HEK293T (cell line): ENCODE data around the gene BMP8B.

Experiments
- CTCF ChIA-PET: fragments of 350-600 bp; formaldehyde crosslinking; extraction: SDS; loops from one replicate; lab custom pipeline; 2021; ENCODE audit warnings: antibody characterized with exemption, inconsistent platforms; lab: Yijun Ruan, JAX
- POLR2A ChIA-PET: fragments of 350-600 bp; formaldehyde crosslinking; extraction: SDS; loops from one replicate; lab custom pipeline; 2020; ENCODE audit warnings: antibody characterized with exemption, inconsistent platforms; lab: Yijun Ruan, JAX
- DNase-seq: peaks from one replicate; pipeline ENCODE4 v3.0.0; 2012; ENCODE audit warnings: mixed read lengths; ENCODE audit errors: extremely low spot score
- ARNT ChIP-seq: fragments of 450-650 bp; IDR thresholded peaks from 2 replicates; pipeline ENCODE4 v1.6.1; 2017; ENCODE audit warnings: mild to moderate bottlenecking
- BHLHE40 ChIP-seq: fragments of 450-650 bp; IDR thresholded peaks from 2 replicates; pipeline ENCODE4 v1.6.1; 2016; ENCODE audit warnings: mild to moderate bottlenecking, moderate library complexity, borderline replicate concordance
- CTBP1 ChIP-seq: fragments of 450-650 bp; IDR thresholded peaks from 2 replicates; pipeline ENCODE4 v1.6.1; 2016; ENCODE audit warnings: borderline replicate concordance
- ELF4 ChIP-seq: fragments of 450-650 bp; IDR thresholded peaks from 2 replicates; pipeline ENCODE4 v1.6.1; 2017; ENCODE audit warnings: antibody characterized with exemption
- FOXA1 ChIP-seq: fragments of 450-650 bp; IDR thresholded peaks from 2 replicates; pipeline ENCODE4 v1.6.1; 2016; ENCODE audit warnings: mild to moderate bottlenecking
- FOXK2 ChIP-seq: fragments of 450-650 bp; IDR thresholded peaks from 2 replicates; pipeline ENCODE4 v1.6.1; 2016; ENCODE audit warnings: mild to moderate bottlenecking
- FOXM1 ChIP-seq: fragments of 450-650 bp; IDR thresholded peaks from 2 replicates; pipeline ENCODE4 v1.6.1; 2017; ENCODE audit warnings: mild to moderate bottlenecking, borderline replicate concordance
- HDGF ChIP-seq: fragments of 450-650 bp; IDR thresholded peaks from 2 replicates; pipeline ENCODE4 v1.6.1; 2017; ENCODE audit warnings: antibody characterized with exemption, borderline replicate concordance
- L3MBTL2 ChIP-seq: fragments of 450-650 bp; conservative IDR thresholded peaks from 2 replicates; pipeline ENCODE4 v1.6.1; 2016; ENCODE audit warnings: mild to moderate bottlenecking
- LEF1 ChIP-seq: fragments of 450-650 bp; IDR thresholded peaks from 2 replicates; pipeline ENCODE4 v1.6.1; 2017; ENCODE audit warnings: mild to moderate bottlenecking, borderline replicate concordance
- NFRKB ChIP-seq: fragments of 450-650 bp; IDR thresholded peaks from 2 replicates; pipeline ENCODE4 v1.6.1; 2016; ENCODE audit warnings: mild to moderate bottlenecking, moderate library complexity
- SP1 ChIP-seq: fragments of 450-650 bp; IDR thresholded peaks from 2 replicates; pipeline ENCODE4 v1.6.1; 2017
- SUZ12 ChIP-seq: fragments of 450-650 bp; IDR thresholded peaks from 2 replicates; pipeline ENCODE4 v1.6.1; 2016; ENCODE audit warnings: mild to moderate bottlenecking
- TARDBP ChIP-seq: fragments of 450-650 bp; IDR thresholded peaks from 2 replicates; pipeline ENCODE4 v1.6.1; 2016
- ZNF384 ChIP-seq: fragments of 450-650 bp; IDR thresholded peaks from 2 replicates; pipeline ENCODE4 v1.6.1; 2016
- TF ChIP-seq, protein P1 (sequence below): fragments of 450-650 bp; IDR thresholded peaks from 2 replicates; pipeline ENCODE4 v1.6.1; 2016

BMP8B gene

DNA sequence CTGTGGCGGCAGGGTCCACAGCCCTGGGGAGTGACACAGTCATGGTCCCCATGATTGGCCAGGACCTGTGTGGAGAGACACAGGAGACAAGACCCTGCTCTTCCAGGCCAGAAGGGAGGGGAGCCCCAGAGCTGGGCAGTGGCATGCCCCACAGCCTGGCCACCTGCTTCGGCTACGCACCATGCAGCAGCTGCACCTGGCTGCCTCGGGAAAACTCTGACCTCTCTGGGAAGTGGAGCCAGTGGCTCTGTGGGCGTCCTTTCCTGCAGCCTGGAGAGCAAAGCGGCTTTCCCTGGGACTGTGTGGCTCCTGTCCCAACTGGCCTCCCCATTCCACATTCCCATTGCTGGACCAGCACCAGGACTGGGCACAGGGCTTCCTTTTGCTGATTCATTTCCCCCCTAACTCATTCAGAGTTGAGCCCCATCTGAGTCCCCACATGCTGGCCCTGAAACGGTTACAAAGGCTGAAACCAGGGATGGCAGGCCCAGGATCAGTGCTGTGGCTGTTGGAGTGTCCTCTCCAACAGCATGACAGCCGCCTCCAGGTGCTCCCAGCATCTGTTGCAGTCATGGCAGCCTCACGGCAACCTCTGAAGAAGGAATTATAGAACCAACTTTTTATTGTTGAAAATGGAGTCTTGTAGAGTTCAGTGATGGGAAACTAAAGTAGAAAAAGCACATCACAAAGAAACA lies 32.6 kb downstream of the BMP8B start:
- CTCF ChIA-PET = no interaction called here
- POLR2A ChIA-PET = interaction anchor here (1.7 kb wide), 1 partner anchor 17 kb away, joined by 10 read pairs; the partner anchor contains the start of gene PPIE
- no peak for DNase-seq
- TF ChIP-seq SUZ12 (no peak), FOXK2 (no peak), FOXA1 (no peak), BHLHE40 (no peak)

DNA sequence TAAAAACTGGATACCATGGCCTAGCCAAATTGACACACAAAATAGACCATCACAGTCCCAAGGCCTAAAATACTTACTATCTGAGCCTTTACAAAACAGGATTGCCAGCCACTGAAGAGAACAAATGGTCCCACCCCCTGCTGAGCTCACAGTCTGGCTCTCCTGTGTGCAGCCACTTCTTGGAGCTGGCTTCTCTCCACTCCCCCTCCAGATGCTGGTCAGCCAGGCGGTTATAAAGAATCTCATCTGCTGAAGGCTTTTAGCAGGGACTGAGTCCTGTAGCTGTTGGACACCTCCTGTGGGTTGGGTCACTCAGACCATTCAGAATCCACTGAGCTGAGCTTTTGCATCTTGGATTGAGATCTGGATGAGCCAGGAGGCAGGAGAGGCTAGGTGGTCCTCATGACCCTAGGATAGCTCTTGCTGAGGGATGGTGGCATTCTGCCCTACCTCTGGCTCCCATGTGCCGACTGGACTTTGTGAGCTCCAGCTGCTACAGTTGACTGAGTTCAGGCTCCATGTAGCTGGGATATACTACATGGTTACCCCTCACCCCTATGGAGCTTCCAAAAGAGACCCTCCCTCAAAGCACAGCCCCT lies 33.7 kb downstream of the BMP8B start:
- ChIA-PET POLR2A (interaction anchor here (1.7 kb wide), 1 partner anchor 16 kb away, joined by 10 read pairs; the partner anchor contains the start of gene PPIE), CTCF (no interaction called here)
- DNase-seq = no peak
- TF ChIP-seq FOXK2 (no peak), ZNF384 (no peak), HDGF (no peak), BHLHE40 (no peak), FOXA1 (no peak), NFRKB (no peak), ELF4 (no peak), CTBP1 (no peak), FOXM1 (no peak), ARNT (no peak), TARDBP (no peak), SP1 (no peak), L3MBTL2 (no peak), SUZ12 (no peak), LEF1 (no peak)
- TF ChIP-seq, protein P1, sequence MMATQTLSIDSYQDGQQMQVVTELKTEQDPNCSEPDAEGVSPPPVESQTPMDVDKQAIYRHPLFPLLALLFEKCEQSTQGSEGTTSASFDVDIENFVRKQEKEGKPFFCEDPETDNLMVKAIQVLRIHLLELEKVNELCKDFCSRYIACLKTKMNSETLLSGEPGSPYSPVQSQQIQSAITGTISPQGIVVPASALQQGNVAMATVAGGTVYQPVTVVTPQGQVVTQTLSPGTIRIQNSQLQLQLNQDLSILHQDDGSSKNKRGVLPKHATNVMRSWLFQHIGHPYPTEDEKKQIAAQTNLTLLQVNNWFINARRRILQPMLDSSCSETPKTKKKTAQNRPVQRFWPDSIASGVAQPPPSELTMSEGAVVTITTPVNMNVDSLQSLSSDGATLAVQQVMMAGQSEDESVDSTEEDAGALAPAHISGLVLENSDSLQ = no peak

DNA sequence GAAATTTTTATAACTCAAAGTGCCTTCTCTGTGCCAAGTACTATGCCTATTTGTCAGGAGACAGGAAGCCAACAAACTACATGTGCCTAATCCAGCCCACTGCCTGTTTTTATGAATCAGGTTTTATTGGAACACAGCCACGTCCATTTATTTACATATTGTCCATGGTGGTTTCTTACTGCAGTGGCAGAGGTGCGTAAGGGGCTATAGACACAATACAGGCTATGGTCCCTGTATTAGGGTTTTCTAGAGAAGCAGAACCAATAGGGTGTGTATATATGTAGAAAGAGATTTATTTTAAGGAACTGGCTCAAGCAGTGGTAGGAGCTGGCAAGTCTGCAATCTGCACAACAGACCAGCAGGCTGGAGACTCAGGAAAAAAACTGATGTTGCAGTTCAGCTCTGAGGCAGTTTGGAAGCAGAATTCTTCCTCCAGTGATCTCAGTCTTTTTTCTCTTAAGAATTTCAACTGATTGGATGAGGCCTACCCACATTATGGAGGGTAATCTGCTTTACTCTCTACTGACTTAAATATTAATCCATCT lies 34.6 kb downstream of the BMP8B start:
- ChIA-PET POLR2A (interaction anchor here (0.6 to 1.7 kb wide), 3 partner anchors 15 to 690 kb away, joined by 3 to 10 read pairs (median 4); partner anchors contain the start of gene PPIE), CTCF (no interaction called here)
- TF ChIP-seq SUZ12 (no peak), CTBP1 (no peak), FOXM1 (no peak), LEF1 (no peak), FOXA1 (no peak), SP1 (no peak)
- TF ChIP-seq, protein P1 = no peak
- DNase-seq = no peak

DNA sequence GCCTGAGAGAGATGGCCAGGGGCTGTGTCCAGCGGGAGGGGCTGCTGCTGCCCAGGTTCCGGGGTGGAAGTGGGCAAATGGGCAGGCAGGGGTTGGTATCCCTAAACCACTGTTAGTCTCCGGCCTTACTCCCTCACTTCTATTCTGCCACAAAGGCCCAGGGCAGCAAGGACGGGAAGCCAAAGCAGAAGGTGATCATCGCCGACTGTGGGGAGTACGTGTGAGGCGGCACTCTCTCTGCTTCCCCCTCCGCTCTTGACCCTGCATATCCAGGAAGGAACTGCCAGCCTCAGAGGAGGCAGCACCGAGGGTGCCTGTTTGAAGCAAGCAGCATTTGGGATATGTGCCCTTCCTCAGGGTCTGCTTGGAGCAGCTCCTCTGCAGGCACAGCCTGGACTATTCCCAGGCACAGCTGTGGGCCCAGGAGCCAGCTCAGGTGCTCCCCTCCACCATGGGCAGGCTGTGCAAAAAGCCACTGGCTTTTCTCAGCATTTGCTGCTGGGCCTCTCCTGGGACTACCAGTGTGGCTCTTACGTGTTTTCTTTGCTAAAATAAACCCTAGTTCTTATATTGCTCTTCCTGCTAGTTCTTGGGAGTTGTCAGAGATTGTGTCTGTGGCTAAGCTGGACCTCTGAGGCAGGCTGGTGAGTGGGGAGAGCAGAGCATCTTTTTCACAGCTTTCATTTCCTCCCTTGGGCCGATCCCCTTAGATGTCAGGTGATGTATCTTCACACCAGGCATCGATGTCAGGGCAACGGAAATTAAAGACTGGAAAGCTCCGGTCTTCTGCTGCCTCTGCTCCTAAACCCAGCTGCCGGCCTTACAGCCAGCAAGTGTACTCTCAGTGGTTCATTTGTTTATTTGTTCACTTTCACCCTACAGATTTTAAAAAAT lies 35.3 kb downstream of the BMP8B start:
- TF ChIP-seq FOXA1 (no peak), FOXM1 (no peak), ZNF384 (no peak), NFRKB (no peak), SP1 (no peak), SUZ12 (no peak), ARNT (no peak), TARDBP (no peak), ELF4 (no peak), CTBP1 (no peak), BHLHE40 (no peak), L3MBTL2 (no peak), HDGF (no peak), LEF1 (no peak), FOXK2 (no peak)
- TF ChIP-seq, protein P1 = no peak
- DNase-seq = no peak
- ChIA-PET POLR2A (interaction anchor here (0.6 to 0.9 kb wide), 2 partner anchors 14 to 691 kb away, joined by 3 to 4 read pairs; no protein-coding TSS in a partner anchor), CTCF (no interaction called here)

DNA sequence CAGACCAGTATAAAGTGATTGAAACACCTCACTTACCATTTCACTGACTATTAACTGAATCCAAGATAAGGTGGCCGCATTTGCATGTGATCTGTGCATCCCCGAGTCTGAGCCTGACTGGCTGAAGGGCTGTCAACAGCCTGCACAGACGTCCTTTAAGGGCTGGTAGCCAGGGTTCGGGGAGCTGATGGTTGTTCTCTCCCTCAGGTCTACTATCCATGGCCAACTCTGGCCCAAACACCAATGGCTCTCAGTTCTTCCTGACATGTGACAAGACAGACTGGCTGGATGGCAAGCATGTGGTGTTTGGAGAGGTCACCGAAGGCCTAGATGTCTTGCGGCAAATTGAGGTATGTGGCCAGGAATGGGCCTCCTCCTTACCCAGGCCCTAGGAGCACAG lies 36.0 kb downstream of the BMP8B start:
- ChIA-PET CTCF (no interaction called here), POLR2A (no interaction called here)
- no peak for DNase-seq
- TF ChIP-seq L3MBTL2 = no peak
- TF ChIP-seq TARDBP = no peak
- no peak for TF ChIP-seq SUZ12
- TF ChIP-seq LEF1 = no peak
- no peak for TF ChIP-seq ZNF384
- no peak for TF ChIP-seq FOXA1
- TF ChIP-seq FOXM1 = no peak
- TF ChIP-seq, protein P1 = no peak
- TF ChIP-seq NFRKB = no peak
- no peak for TF ChIP-seq FOXK2
- no peak for TF ChIP-seq CTBP1
